ENCODE measurements around the gene FBN2. TPM values are rescaled to one million over a fixed set of nuclear protein-coding genes. Genes with fewer than 3 reads are reported as not detected.
"Not testable (repeated sequence)": the region's sequence is repeated elsewhere in the genome, so short reads cannot be mapped to it uniquely, and the experiment has no call there.

FBN2 gene
- total and polyA plus RNA-seq, 2 donors, result 0.62 to 138 TPM

DNA sequence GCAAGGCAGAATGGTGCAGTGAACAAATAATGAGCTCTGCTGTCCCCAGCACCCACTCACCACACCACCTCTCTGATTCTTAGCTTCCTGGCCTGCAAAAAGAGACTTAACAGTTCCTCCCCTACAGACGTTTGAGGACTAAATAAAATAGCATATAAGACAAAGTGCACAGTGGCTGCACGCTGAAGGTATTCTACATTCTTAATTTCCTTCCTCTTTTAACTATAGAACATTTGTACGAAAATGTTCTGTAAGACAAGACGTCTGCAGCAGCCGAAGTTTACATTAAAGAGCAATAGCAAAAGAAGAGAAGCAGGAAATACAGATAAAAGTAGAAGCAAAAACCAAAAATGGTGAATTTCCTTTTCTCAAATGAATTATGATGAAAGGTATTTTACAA is 15.7 kb downstream of the FBN2 start:
- Histone ChIP-seq H3K27ac (ENCODE audit: low read depth) (no peak overlapping the region), H3K36me3 (ENCODE audit: insufficient read depth) (peaks cover 1% of the 10 kb centered on the region), H3K4me3 (ENCODE audit: low read depth, low read length) (no peak overlapping the region), H3K4me1 (ENCODE audit: insufficient read depth) (no peaks in the 10 kb centered on the region)
- 65% methylated on average over 5 of the region's 5 CpGs for WGBS
- DNase-seq (ENCODE audit: extremely low spot score), result no peak

DNA sequence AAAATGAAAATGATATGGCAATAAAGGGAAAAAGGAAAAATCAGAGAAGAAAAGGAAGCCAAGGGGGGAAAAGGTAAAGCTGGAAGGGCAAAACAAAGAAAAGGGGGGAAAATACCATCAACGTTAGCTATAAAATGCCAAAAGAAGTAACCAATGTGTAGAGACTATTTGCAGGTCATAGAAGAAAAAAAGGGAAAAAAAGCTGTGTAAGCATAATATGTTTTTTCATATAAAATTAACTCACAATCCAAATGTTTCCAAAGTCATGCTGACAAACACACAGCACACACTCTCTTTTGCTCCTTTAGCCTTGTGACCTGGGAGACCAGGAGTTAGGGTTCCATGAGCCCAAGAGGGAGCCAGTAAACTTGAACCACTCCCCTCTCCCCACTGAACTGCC is 18.2 kb downstream of the FBN2 start:
- H3K4me1 ChIP-seq (ENCODE audit: insufficient read depth), result no peaks in the 10 kb centered on the region
- peaks cover 1% of the 10 kb centered on the region for H3K36me3 ChIP-seq (ENCODE audit: insufficient read depth)
- 84% methylated on average over 1 of the region's 1 CpG for WGBS
- no peak overlapping the region for H3K27ac ChIP-seq (ENCODE audit: low read depth)
- no peak overlapping the region for H3K4me3 ChIP-seq (ENCODE audit: low read depth, low read length)
- DNase-seq (ENCODE audit: extremely low spot score), result no peak

DNA sequence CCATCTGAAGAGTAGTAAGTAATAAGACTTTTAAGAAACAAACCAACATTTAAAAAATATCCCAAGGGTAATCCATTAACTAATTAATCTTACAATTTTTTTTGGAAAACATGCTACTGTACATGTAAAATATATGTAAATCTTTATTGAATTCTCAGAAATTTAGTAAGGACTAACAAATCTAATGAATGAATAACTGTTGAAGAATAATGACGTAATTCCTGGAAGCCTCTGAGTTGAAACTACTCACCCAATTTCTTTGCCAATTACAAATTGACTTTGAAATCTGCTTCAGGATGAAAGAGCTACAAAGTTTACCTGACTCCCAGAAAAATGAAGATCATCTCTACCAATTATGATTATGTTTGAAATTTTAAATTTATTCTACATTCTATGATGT is 21.1 kb downstream of the FBN2 start:
- H3K27ac ChIP-seq (ENCODE audit: low read depth), result no peak overlapping the region
- H3K36me3 ChIP-seq (ENCODE audit: insufficient read depth), result no peaks in the 10 kb centered on the region
- no peak overlapping the region for H3K4me3 ChIP-seq (ENCODE audit: low read depth, low read length)
- no peak for DNase-seq (ENCODE audit: extremely low spot score)
- H3K4me1 ChIP-seq (ENCODE audit: insufficient read depth), result no peaks in the 10 kb centered on the region
- WGBS, result 92% methylated on average over 1 of the region's 1 CpG

DNA sequence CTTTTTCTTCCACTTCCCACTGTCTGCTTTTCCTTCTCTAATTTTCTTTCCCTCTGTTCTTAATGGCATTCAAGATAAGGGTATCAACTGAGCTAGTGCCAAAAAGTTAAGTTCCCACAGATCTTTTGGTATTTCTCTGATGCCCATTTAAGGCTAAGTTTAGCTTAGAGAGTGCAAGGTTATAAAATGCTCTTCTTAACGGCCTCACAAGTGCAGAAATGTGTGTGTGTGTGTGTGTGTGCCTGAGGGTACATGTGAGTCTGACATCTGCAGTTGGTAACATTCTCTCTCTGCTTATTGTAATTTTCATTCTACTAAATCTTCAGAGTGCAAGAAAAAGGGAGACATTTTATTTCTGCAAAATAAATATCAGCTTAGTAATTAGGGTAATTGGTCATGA is 24.2 kb downstream of the FBN2 start:
- no peaks in the 10 kb centered on the region for H3K4me1 ChIP-seq (ENCODE audit: insufficient read depth)
- H3K27ac ChIP-seq (ENCODE audit: low read depth), result no peak overlapping the region
- no peaks in the 10 kb centered on the region for H3K36me3 ChIP-seq (ENCODE audit: insufficient read depth)
- 13% methylated on average over 1 of the region's 1 CpG for WGBS
- no peak overlapping the region for H3K4me3 ChIP-seq (ENCODE audit: low read depth, low read length)
- no peak for DNase-seq (ENCODE audit: extremely low spot score)

DNA sequence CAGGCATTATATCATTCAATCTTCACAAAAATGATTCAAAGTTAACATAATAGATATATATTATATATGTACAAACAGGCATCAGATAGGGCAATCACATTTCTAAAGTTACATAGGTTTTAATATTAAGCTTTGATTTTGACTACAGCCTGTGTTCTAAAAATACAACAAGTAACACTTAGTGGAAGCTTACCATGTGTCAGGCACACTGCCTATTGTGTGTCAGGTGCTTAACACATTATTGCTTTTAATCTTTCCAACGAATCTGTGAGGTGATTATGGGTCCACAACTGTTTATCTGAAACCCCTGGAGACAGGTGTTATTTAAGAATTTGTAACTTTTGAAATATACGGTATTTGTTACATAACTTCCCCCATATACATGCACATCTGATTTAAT is 25.2 kb downstream of the FBN2 start:
- no peak overlapping the region for H3K27ac ChIP-seq (ENCODE audit: low read depth)
- WGBS, result 63% methylated on average over 2 of the region's 2 CpGs
- no peak overlapping the region for H3K4me3 ChIP-seq (ENCODE audit: low read depth, low read length)
- no peak for DNase-seq (ENCODE audit: extremely low spot score)
- H3K36me3 ChIP-seq (ENCODE audit: insufficient read depth), result no peaks in the 10 kb centered on the region
- H3K4me1 ChIP-seq (ENCODE audit: insufficient read depth), result no peaks in the 10 kb centered on the region

DNA sequence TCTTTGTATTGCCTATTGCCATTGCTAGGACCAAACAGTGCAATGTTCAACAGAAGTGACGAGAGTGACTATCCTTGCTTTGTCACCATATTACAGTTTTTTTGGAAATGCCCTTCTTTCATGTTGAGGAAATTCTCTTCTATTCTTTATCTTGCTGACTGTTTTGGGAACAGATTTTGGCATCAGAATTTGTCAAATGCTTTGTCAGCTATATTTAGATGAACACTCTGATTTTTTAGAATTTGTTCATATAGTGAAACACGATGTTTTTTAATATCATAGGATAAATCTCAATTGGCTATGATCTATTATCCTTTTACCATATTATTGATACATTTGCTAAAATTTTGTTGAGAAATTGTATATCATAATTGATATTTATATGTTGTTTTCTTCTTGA is 31.4 kb downstream of the FBN2 start:
- H3K36me3 ChIP-seq (ENCODE audit: insufficient read depth), result no peaks in the 10 kb centered on the region
- H3K4me3 ChIP-seq (ENCODE audit: low read depth, low read length), result no peak overlapping the region
- no peak overlapping the region for H3K27ac ChIP-seq (ENCODE audit: low read depth)
- no peaks in the 10 kb centered on the region for H3K4me1 ChIP-seq (ENCODE audit: insufficient read depth)
- DNase-seq (ENCODE audit: extremely low spot score), result no peak
- 98% methylated on average over 2 of the region's 2 CpGs for WGBS

DNA sequence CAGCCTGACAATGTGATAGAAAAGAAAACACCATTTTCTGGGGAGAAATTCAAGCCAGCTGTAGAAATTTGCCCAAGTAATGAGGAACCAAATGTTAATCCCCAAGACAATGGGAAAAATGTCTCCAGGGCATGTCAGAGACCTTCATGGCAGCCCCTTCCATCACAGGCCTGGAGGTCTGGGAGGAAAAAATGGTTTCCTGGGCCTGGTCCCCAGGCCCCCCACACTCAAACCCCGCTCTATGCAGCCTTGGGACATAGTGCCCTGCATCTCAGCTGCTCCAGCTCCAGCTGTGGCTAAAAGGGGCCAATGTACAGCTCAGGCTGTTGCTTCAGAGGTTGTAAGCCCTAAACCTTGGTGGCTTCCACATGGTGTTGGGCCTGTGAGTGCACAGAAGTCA is 34.3 kb downstream of the FBN2 start:
- H3K4me1 ChIP-seq (ENCODE audit: insufficient read depth); H3K4me3 ChIP-seq (ENCODE audit: low read depth, low read length); DNase-seq (ENCODE audit: extremely low spot score); H3K36me3 ChIP-seq (ENCODE audit: insufficient read depth); H3K27ac ChIP-seq (ENCODE audit: low read depth): not testable (repeated sequence)
- 96% methylated on average over 1 of the region's 1 CpG for WGBS

DNA sequence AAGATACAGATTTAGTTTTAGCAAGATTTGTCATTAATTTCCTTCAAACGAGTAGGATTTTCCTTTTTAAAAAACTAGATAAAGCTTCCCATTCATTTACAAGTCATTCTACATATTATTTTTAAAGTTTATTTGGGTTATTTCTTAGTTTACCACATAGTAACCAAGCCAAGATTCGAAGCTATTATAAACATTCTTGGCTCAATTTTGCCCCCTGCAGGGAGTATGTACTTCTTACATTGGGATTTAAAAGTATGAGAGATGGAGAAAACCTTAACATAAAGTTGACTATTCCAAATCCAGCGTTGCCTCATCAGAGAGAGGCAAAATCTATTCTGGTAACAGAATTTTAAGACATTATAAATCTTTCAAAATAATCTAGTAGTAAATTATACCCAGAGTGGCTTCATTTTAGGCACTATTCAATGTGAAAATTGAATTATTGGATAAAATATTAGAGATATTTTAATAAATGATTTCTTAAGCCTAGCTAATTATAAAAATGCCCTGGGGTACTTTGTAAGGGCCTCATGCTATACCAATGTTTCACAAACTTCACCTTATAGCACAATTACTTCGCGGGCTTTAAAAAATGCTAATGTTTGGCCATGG is 39.1 kb downstream of the FBN2 start:
- peak; percentile 32 for DNase-seq (ENCODE audit: extremely low spot score)

DNA sequence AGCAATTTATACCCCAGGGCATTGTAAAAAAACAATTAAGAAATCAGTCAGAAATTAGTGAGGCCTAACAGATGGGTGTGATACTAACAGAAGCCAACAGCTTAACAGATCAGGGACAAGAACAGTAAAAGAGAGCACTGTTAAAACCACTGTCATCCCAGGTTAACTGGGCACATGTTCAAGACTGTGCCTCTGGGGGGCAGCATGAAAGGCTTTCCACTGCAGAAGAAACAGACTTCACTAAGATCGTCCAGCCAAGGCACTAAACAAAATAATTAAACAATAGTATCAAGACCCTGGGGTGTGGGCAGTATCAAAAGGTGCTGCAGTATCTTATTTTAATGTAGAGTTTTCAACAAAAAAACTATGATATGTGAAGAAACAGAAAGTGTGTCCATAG is 43.5 kb downstream of the FBN2 start:
- H3K4me1 ChIP-seq (ENCODE audit: insufficient read depth), result no peaks in the 10 kb centered on the region
- no peak for DNase-seq (ENCODE audit: extremely low spot score)
- H3K36me3 ChIP-seq (ENCODE audit: insufficient read depth), result no peaks in the 10 kb centered on the region
- no peak overlapping the region for H3K4me3 ChIP-seq (ENCODE audit: low read depth, low read length)
- 79% methylated on average over 1 of the region's 1 CpG for WGBS
- no peak overlapping the region for H3K27ac ChIP-seq (ENCODE audit: low read depth)

More for the DNA sequence above, 39.1 kb downstream of the FBN2 start:
- Histone ChIP-seq H3K27ac (ENCODE audit: low read depth) (no peak overlapping the region), H3K4me3 (ENCODE audit: low read depth, low read length) (no peak overlapping the region), H3K4me1 (ENCODE audit: insufficient read depth) (no peaks in the 10 kb centered on the region), H3K36me3 (ENCODE audit: insufficient read depth) (no peaks in the 10 kb centered on the region)
- 42% methylated on average over 5 of the region's 5 CpGs for WGBS

DNA sequence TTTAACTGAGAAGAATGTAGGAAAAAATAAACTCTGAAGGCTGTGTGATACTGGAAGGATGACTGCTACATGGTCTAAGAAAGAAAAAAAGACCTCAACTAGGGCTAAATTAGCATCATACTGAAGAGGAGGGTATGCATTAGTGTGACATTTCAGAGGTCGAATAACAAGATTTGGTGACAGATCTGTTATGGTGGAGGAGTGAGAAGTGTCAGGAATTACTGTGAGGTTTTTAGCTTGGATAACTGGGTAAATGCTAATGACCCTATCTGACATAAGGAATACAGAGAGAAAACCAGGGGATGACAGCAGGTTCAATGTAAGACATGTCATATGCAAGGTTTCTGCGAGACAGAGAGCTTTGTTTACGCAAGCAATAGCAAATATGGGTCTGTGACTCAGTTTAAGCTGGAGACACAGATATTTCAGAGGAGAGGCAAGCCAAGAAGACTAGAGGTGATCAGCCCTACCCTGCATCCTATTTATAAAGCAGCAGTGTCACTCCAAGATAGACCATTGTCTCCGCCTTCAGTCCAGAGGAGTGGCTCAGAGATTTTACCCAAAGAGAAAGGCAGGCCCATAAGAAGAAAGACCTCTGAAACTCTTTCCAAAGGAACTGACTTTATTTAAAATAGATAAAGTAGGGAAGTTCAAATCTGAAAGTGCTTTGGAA is 44.3 kb downstream of the FBN2 start:
- H3K4me3 ChIP-seq (ENCODE audit: low read depth, low read length), result no peak overlapping the region
- WGBS, result 96% methylated on average over 4 of the region's 4 CpGs

DNA sequence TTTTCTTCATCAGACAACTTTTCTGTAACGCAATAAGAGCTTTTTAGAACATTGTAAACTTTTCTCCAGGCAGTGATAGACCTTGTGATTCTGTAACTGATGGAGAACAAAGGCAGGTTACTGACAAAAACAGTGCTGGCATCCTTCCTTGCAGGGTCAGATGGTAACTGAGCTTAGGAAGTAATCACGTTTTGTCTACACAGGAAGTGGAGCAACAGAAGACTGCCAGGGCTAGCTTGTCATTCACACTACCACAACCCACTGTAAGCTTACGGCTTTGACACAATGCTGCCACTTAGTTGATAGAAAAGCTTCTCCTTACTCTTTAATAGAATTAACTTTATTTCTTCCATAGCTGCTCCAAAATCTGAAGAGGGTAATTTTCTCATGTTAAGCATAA is 46.8 kb downstream of the FBN2 start:
- DNase-seq (ENCODE audit: extremely low spot score), result no peak
- no peak overlapping the region for H3K4me3 ChIP-seq (ENCODE audit: low read depth, low read length)

More for the DNA sequence above, 44.3 kb downstream of the FBN2 start:
- H3K4me1 ChIP-seq (ENCODE audit: insufficient read depth), result no peaks in the 10 kb centered on the region
- no peak for DNase-seq (ENCODE audit: extremely low spot score)
- no peaks in the 10 kb centered on the region for H3K36me3 ChIP-seq (ENCODE audit: insufficient read depth)
- H3K27ac ChIP-seq (ENCODE audit: low read depth), result no peak overlapping the region

DNA sequence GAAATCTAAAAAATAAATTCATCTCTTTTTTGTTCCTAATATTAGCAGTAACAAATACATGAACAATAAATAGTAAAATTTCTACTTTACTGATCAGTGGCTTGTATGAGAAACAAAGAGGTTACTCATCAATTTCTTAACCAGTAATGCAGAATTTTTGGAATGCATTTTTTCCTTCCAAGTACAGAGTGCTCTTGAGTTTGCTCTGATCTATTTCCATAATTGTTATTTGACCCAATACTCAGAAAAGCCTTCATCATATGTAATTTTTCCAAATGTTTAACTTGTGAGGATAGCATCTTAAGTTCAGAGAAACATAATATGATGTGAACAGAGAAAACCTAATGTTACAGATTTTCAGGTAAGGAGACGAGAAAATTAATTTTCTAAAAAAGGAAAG is 47.3 kb downstream of the FBN2 start:
- Histone ChIP-seq H3K4me3 (ENCODE audit: low read depth, low read length) (no peak overlapping the region), H3K36me3 (ENCODE audit: insufficient read depth) (no peaks in the 10 kb centered on the region), H3K4me1 (ENCODE audit: insufficient read depth) (no peaks in the 10 kb centered on the region), H3K27ac (ENCODE audit: low read depth) (no peak overlapping the region)
- 82% methylated on average over 1 of the region's 1 CpG for WGBS
- DNase-seq (ENCODE audit: extremely low spot score), result no peak

More for the DNA sequence above, 46.8 kb downstream of the FBN2 start:
- Histone ChIP-seq H3K4me1 (ENCODE audit: insufficient read depth) (no peaks in the 10 kb centered on the region), H3K27ac (ENCODE audit: low read depth) (no peak overlapping the region), H3K36me3 (ENCODE audit: insufficient read depth) (no peaks in the 10 kb centered on the region)
- WGBS, result 63% methylated on average over 3 of the region's 3 CpGs

DNA sequence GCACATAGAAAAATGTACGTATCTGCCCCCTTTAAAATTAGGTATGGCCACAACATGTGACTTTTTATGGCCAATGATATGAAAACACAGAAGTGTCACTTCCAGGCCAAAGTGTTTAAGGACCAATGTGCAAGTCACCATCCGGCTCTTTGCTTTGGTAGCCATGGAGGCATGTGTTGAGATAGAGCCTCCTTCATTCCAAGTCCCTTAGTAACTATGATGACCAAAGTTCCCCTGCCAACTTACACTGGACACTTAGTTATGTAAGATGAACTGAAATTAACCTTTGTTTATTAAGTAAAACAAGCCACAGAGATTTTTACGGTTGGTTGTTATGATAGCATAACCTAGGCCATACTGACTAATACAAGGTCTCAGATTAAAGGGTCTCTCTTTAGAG is 51.0 kb downstream of the FBN2 start:
- H3K36me3 ChIP-seq (ENCODE audit: insufficient read depth), result no peaks in the 10 kb centered on the region
- no peaks in the 10 kb centered on the region for H3K4me1 ChIP-seq (ENCODE audit: insufficient read depth)
- H3K27ac ChIP-seq (ENCODE audit: low read depth), result no peak overlapping the region
- no peak for DNase-seq (ENCODE audit: extremely low spot score)
- 80% methylated on average over 3 of the region's 3 CpGs for WGBS
- no peak overlapping the region for H3K4me3 ChIP-seq (ENCODE audit: low read depth, low read length)

DNA sequence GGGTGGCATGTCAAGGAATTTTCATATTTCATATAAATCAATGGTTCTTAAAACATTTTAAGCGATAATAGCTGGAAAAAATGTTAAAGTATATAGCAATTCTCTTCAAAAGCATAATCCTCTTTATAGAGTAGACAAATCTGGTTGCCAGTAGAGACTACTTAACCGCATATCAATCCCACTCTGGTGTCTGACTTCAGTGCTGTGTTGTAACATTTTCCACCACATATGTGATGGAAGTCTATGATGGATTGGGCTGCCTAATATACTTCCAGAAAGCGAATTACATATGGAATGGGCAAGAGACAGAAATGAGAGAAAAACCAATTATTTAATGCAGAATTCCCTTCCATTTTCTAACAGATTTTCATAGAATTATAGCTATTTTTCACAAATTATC is 54.3 kb downstream of the FBN2 start:
- H3K4me1 ChIP-seq (ENCODE audit: insufficient read depth), result no peaks in the 10 kb centered on the region
- 96% methylated on average over 3 of the region's 3 CpGs for WGBS
- no peak overlapping the region for H3K4me3 ChIP-seq (ENCODE audit: low read depth, low read length)
- no peak for DNase-seq (ENCODE audit: extremely low spot score)
- H3K27ac ChIP-seq (ENCODE audit: low read depth), result no peak overlapping the region
- H3K36me3 ChIP-seq (ENCODE audit: insufficient read depth), result no peaks in the 10 kb centered on the region
